ACC112 (cell line): ENCODE measurements around the gene VEGFD.
"Not testable (repeated sequence)": the region's sequence is repeated elsewhere in the genome, so short reads cannot be mapped to it uniquely, and the experiment has no call there.

ENCODE experiments used
- H2AFZ ChIP-seq: fragments of 200-600 bp; sonication (generic); one replicate; pipeline ENCODE4 v1.6.0; 2017; ENCODE audit warnings: antibody characterized with exemption, low read length; ENCODE audit not compliant: unreplicated experiment
- H3K27ac ChIP-seq: fragments of 200-600 bp; sonication (generic); 2 replicates; pipeline ENCODE4 v1.5.1; 2014; ENCODE audit warnings: low read depth, mild to moderate bottlenecking, antibody characterized with exemption, low read length, moderate library complexity
- H3K27me3 ChIP-seq: fragments of 200-600 bp; sonication (generic); 2 replicates; pipeline ENCODE4 v1.6.1; 2014; ENCODE audit warnings: mild to moderate bottlenecking, antibody characterized with exemption, low read length, moderate library complexity, mixed read lengths; ENCODE audit not compliant: insufficient read depth
- H3K36me3 ChIP-seq: fragments of 200-600 bp; sonication (generic); 2 replicates; pipeline ENCODE4 v1.6.1; 2016; ENCODE audit warnings: mild to moderate bottlenecking, antibody characterized with exemption, low read length, moderate library complexity, mixed read lengths; ENCODE audit not compliant: insufficient read depth
- H3K4me1 ChIP-seq: fragments of 200-600 bp; sonication (generic); one replicate; pipeline ENCODE4 v1.6.1; 2016; ENCODE audit warnings: low read length, mixed read lengths; ENCODE audit not compliant: insufficient read depth, unreplicated experiment, control insufficient read depth
- H3K4me3 ChIP-seq: fragments of 200-600 bp; sonication (generic); 2 replicates; pipeline ENCODE4 v1.5.1; 2014; ENCODE audit warnings: mild to moderate bottlenecking, low read depth, low read length
- H3K79me2 ChIP-seq: fragments of 200-600 bp; sonication (generic); one replicate; pipeline ENCODE4 v1.6.0; 2016; ENCODE audit warnings: low read length; ENCODE audit not compliant: control insufficient read depth, unreplicated experiment, insufficient read depth

The VEGFD gene

GRCh38 chrX:15311119-15311518 is 73.1 kb downstream of the VEGFD start:
- no peak overlapping the region for H3K27ac ChIP-seq

GRCh38 chrX:15310117-15310516 is 74.1 kb downstream of the VEGFD start:
- H3K79me2 ChIP-seq, result no peaks in the 10 kb centered on the region
- peaks cover 2% of the 10 kb centered on the region for H3K4me1 ChIP-seq
- no peak overlapping the region for H2AFZ ChIP-seq
- H3K27me3 ChIP-seq, result no peaks in the 10 kb centered on the region
- H3K4me3 ChIP-seq, result no peak overlapping the region
- H3K27ac ChIP-seq, result no peak overlapping the region
- no peaks in the 10 kb centered on the region for H3K36me3 ChIP-seq

More at GRCh38 chrX:15311119-15311518, 73.1 kb downstream of the VEGFD start:
- Histone ChIP-seq H3K27me3 (no peaks in the 10 kb centered on the region), H3K4me1 (peaks cover 2% of the 10 kb centered on the region), H3K79me2 (no peaks in the 10 kb centered on the region), H2AFZ (no peak overlapping the region), H3K36me3 (no peaks in the 10 kb centered on the region), H3K4me3 (no peak overlapping the region)

- H3K4me1 ChIP-seq, H3K27ac ChIP-seq, H3K4me3 ChIP-seq, H3K36me3 ChIP-seq, H2AFZ ChIP-seq, H3K27me3 ChIP-seq, H3K79me2 ChIP-seq: not testable (repeated sequence)
Measured at GRCh38 chrX:15305899-15306298, 78.3 kb downstream of the VEGFD start.

- Histone ChIP-seq H3K27me3 (no peaks in the 10 kb centered on the region), H3K79me2 (no peaks in the 10 kb centered on the region), H3K4me1 (no peaks in the 10 kb centered on the region), H3K4me3 (no peak overlapping the region), H2AFZ (no peak overlapping the region), H3K27ac (no peak overlapping the region), H3K36me3 (no peaks in the 10 kb centered on the region)
Measured at GRCh38 chrX:15301924-15302323, 82.3 kb downstream of the VEGFD start.

GRCh38 chrX:15299941-15300851 is 84.0 kb downstream of the VEGFD start:
- Histone ChIP-seq H3K27me3 (no peaks in the 10 kb centered on the region), H2AFZ (no peak overlapping the region), H3K79me2 (no peaks in the 10 kb centered on the region), H3K4me3 (no peak overlapping the region), H3K4me1 (no peaks in the 10 kb centered on the region), H3K36me3 (no peaks in the 10 kb centered on the region), H3K27ac (no peak overlapping the region)

- Histone ChIP-seq H2AFZ (no peak overlapping the region), H3K27ac (no peak overlapping the region), H3K79me2 (no peaks in the 10 kb centered on the region), H3K4me1 (no peaks in the 10 kb centered on the region), H3K4me3 (no peak overlapping the region), H3K27me3 (no peaks in the 10 kb centered on the region), H3K36me3 (no peaks in the 10 kb centered on the region)
Measured at GRCh38 chrX:15298780-15299179, 85.4 kb downstream of the VEGFD start.

GRCh38 chrX:15298201-15298600 is 86.0 kb downstream of the VEGFD start:
- H3K79me2 ChIP-seq, result no peaks in the 10 kb centered on the region
- H3K4me1 ChIP-seq, result no peaks in the 10 kb centered on the region
- no peaks in the 10 kb centered on the region for H3K36me3 ChIP-seq
- no peak overlapping the region for H3K27ac ChIP-seq
- no peak overlapping the region for H3K4me3 ChIP-seq
- no peaks in the 10 kb centered on the region for H3K27me3 ChIP-seq
- H2AFZ ChIP-seq, result peak overlapping the region; percentile 38
